K562 (cell line): Measurements from ENCODE around the gene HOXC10. TPM values are rescaled to one million over a fixed set of nuclear protein-coding genes. Genes with fewer than 3 reads are reported as not detected.

Experiments used
- ATAC-seq: fragments of 200-7000 bp; cut with Tn5 transposase; 3 replicates; pipeline ENCODE4 v1.9.1; 2020; ENCODE audit warnings: moderate library complexity
- BruUV-seq: library from RNA; stranded (reverse); fragments of 400-500 nt; replicated peaks from 2 replicates; lab custom pipeline; 2021; lab: Mats Ljungman, UMichigan
- CTCF ChIA-PET: fragments of 300-600 bp; formaldehyde crosslinking; extraction: SDS; loops from one replicate; lab custom pipeline; 2021; ENCODE audit warnings: low intra/inter-chr PET ratio; lab: Yijun Ruan, JAX
- POLR2A ChIA-PET: fragments of 300-600, 350-650 bp; sonication (Branson Sonifier 250); formaldehyde crosslinking; extraction: SDS; loops from one replicate; lab custom pipeline; 2021; ENCODE audit warnings: antibody characterized with exemption, inconsistent platforms; lab: Yijun Ruan, JAX
- DNase-seq, 4 experiments: peaks; one replicate each; pipeline versions ENCODE4 v3.0.0 to v3.0.0-alpha.2; 2011 to 2018; ENCODE audit warnings: low spot score in 3 of 4, mixed read lengths in 3 of 4; ENCODE audit errors: extremely low read depth in 1 of 4
- FAIRE-seq: peaks from 2 replicates; lab custom pipeline; 2011; peaks lifted over from hg19 to GRCh38; lab: Jason Lieb, UNC
- H2AFZ ChIP-seq: 2 replicates; pipeline ENCODE4 v1.6.0; 2011; ENCODE audit warnings: low read depth, low read length, control low read depth, inconsistent platforms
- H3K27ac ChIP-seq: fragments of 200-600 bp; 3 replicates; pipeline ENCODE4 v1.8.0; 2011; ENCODE audit warnings: low read depth, mild to moderate bottlenecking, control low read depth, inconsistent platforms, low read length, moderate library complexity, mixed read lengths; ENCODE audit errors: extremely low read depth
- H3K27me3 ChIP-seq, 2 experiments: fragments of 300-600 bp in 1 of 2; 2 replicates in 1 of 2; 3 replicates in 1 of 2; pipeline versions ENCODE4 v1.6.0 to v1.8.0; 2011; ENCODE audit warnings: inconsistent platforms in 2 of 2, low read length in 2 of 2, mild to moderate bottlenecking in 1 of 2, mixed read lengths in 1 of 2, moderate library complexity in 1 of 2; ENCODE audit not compliant: control insufficient read depth in 2 of 2, insufficient read depth in 2 of 2
- H3K36me3 ChIP-seq: fragments of 300-600 bp; 3 replicates; pipeline ENCODE4 v1.8.0; 2011; ENCODE audit warnings: mild to moderate bottlenecking, low read length, inconsistent platforms; ENCODE audit not compliant: control insufficient read depth, insufficient read depth
- H3K4me1 ChIP-seq, 2 experiments: fragments of 200-600 bp in 1 of 2; replicated peaks in 1 of 2; 2 replicates in 1 of 2; 3 replicates in 1 of 2; pipeline versions ENCODE4 v1.5.1 to v1.8.0; 2011; ENCODE audit warnings: inconsistent platforms in 2 of 2, low read length in 2 of 2, mild to moderate bottlenecking in 1 of 2, mixed read lengths in 1 of 2, moderate library complexity in 1 of 2; ENCODE audit not compliant: control insufficient read depth in 2 of 2, insufficient read depth in 2 of 2
- H3K4me2 ChIP-seq: 2 replicates; pipeline ENCODE4 v1.6.1; 2011; ENCODE audit warnings: low read length, control low read depth, inconsistent platforms, mixed read lengths; ENCODE audit not compliant: insufficient read depth
- H3K4me3 ChIP-seq: fragments of 200-600 bp; sonication (generic), shearing (Covaris generic); 2 replicates; pipeline ENCODE4 v1.5.1; 2016; ENCODE audit warnings: control low read depth, inconsistent platforms
- H3K79me2 ChIP-seq: fragments of 200-600 bp; 3 replicates; pipeline ENCODE4 v1.8.0; 2011; ENCODE audit warnings: low read length, inconsistent platforms; ENCODE audit not compliant: control insufficient read depth, insufficient read depth
- H3K9ac ChIP-seq, 2 experiments: 2 replicates each; pipeline versions ENCODE4 v1.6.0 to v1.6.1; 2011; ENCODE audit warnings: low read depth in 2 of 2, low read length in 2 of 2, control low read depth in 1 of 2, inconsistent platforms in 1 of 2, mild to moderate bottlenecking in 1 of 2, mixed read lengths in 1 of 2; ENCODE audit not compliant: insufficient read depth in 1 of 2
- H3K9me1 ChIP-seq: one replicate; pipeline ENCODE4 v1.6.0; 2011; ENCODE audit warnings: inconsistent platforms, mild to moderate bottlenecking, low read length, moderate library complexity; ENCODE audit not compliant: control insufficient read depth, insufficient read depth
- H3K9me3 ChIP-seq: replicated peaks from 2 replicates; pipeline ENCODE4 v1.5.1; 2011; ENCODE audit warnings: low read depth, low read length, inconsistent platforms; ENCODE audit not compliant: control insufficient read depth, insufficient read depth
- H4K20me1 ChIP-seq: replicated peaks from 2 replicates; pipeline ENCODE4 v1.6.1; 2011; ENCODE audit warnings: low read length, inconsistent platforms, mixed read lengths; ENCODE audit not compliant: control insufficient read depth, insufficient read depth
- CCNT2 ChIP-seq: IDR thresholded peaks from 2 replicates; pipeline ENCODE4 v1.6.1; 2011; ENCODE audit warnings: borderline replicate concordance, low read depth, mild to moderate bottlenecking, moderate library complexity, mixed read lengths, low read length; ENCODE audit not compliant: insufficient read length; ENCODE audit errors: extremely low read depth
- EGR1 ChIP-seq: fragments of 450-650 bp; conservative IDR thresholded peaks from 2 replicates; pipeline ENCODE4 v1.6.1; 2017; ENCODE audit warnings: mild to moderate bottlenecking
- POLR2G ChIP-seq: fragments of 200-400 bp; formaldehyde crosslinking; IDR thresholded peaks from 2 replicates; pipeline ENCODE4 v1.6.1; 2017; ENCODE audit warnings: low read depth, mild to moderate bottlenecking, antibody characterized with exemption, low read length, moderate library complexity
- POLR3A ChIP-seq: IDR thresholded peaks from 2 replicates; pipeline ENCODE4 v1.6.1; 2011; ENCODE audit warnings: borderline replicate concordance, mild to moderate bottlenecking, moderate library complexity; ENCODE audit not compliant: insufficient read length, insufficient read depth; ENCODE audit errors: extremely low read depth
- TCFL5 ChIP-seq: fragments of 250-450 bp; sonication (Bioruptor Pico); conservative IDR thresholded peaks from 2 replicates; pipeline ENCODE4 v1.6.1; 2021; ENCODE audit warnings: mild to moderate bottlenecking, moderate library complexity, matching md5 sums
- TEAD2 ChIP-seq: fragments of 450-650 bp; IDR thresholded peaks from 2 replicates; pipeline ENCODE4 v1.6.1; 2016; ENCODE audit warnings: missing genetic modification characterization, control low read depth, missing compliant biosample characterization
- ZFX ChIP-seq: sonication (generic); formaldehyde crosslinking; IDR thresholded peaks from 2 replicates; pipeline ENCODE4 v1.8.0; 2022; ENCODE audit warnings: mild to moderate bottlenecking, missing genetic modification reagents, moderate library complexity
- ZNF197 ChIP-seq: fragments of 200-800 bp; sonication (Bioruptor generic); IDR thresholded peaks from 2 replicates; pipeline ENCODE4 v1.6.1; 2016; ENCODE audit warnings: low read depth, missing genetic modification characterization, missing compliant biosample characterization
- ZNF316 ChIP-seq: fragments of 450-650 bp; IDR thresholded peaks from 2 replicates; pipeline ENCODE4 v1.6.1; 2016
- ZNF384 ChIP-seq: IDR thresholded peaks from 2 replicates; pipeline ENCODE4 v1.6.1; 2012; ENCODE audit warnings: low read depth, low read length, improper control_type of control experiment
- WGBS: fragments of 100-300 bp; shearing (Covaris generic); methylation state at CpG from one replicate; pipeline ENCODE4 v1.1.6; 2016; ENCODE audit warnings: low coverage, mixed read lengths; ENCODE audit not compliant: insufficient coverage; ENCODE audit errors: missing lambda C conversion rate; 5-methylcytosine and 5-hydroxymethylcytosine counted together
- in situ Hi-C: fragments of 300-500 bp; cut with MboI; formaldehyde crosslinking; loops from 4 replicates; pipeline ENCODE4 v1.15.0; 2018; ENCODE audit warnings: inconsistent platforms, mixed read lengths
- intact Hi-C: fragments of 100-400 bp; cut with micrococcal nuclease; formaldehyde crosslinking; loops from 2 replicates; pipeline ENCODE4 v1.14.2; 2022
- polyA plus RNA-seq, 8 experiments: library from polyadenylated mRNA; depleted of rRNA in 4 of 8; stranded (reverse) in 5 of 8; unstranded in 3 of 8; fragments of >200 nt; fragmentation: Nextera tagmentation in 2 of 8; fragmentation: Illumina TruSeq in 1 of 8; extraction: Ambion mirVana in 2 of 8; extraction: Trizol in 1 of 8; gene quantifications; 2 replicates each; pipeline versions ENCODE4 v1.2.1 to v1.2.3, GENCODE V29; 2011 to 2014; ENCODE audit warnings: inconsistent platforms in 1 of 8, missing spikeins in 1 of 8
- total RNA-seq, 7 experiments: library from RNA; depleted of rRNA in 6 of 7; stranded (reverse); fragments of >200 nt in 6 of 7; fragmentation: Illumina TruSeq in 2 of 7; extraction: Trizol in 2 of 7; gene quantifications; 2 replicates each; pipeline versions ENCODE4 v1.2.1 to v1.2.3, GENCODE V29; 2011 to 2021; ENCODE audit warnings: low replicate concordance in 1 of 7
- TF ChIP-seq, protein P1 (sequence below), 2 experiments: IDR thresholded peaks; 2 replicates each; pipeline ENCODE4 v1.6.1; 2011; ENCODE audit warnings: borderline replicate concordance in 1 of 2, control low read depth in 1 of 2, low read depth in 1 of 2, low read length in 1 of 2, mild to moderate bottlenecking in 1 of 2, mixed read lengths in 1 of 2, moderate library complexity in 1 of 2; ENCODE audit not compliant: insufficient read depth in 1 of 2, insufficient read length in 1 of 2, poor library complexity in 1 of 2, severe bottlenecking in 1 of 2; ENCODE audit errors: extremely low read depth in 1 of 2
- TF ChIP-seq, protein P2 (sequence below): sonication (generic); formaldehyde crosslinking; IDR thresholded peaks from 2 replicates; pipeline ENCODE4 v1.8.1; 2023; ENCODE audit warnings: mild to moderate bottlenecking, missing genetic modification reagents

The HOXC10 gene
- total and polyA plus RNA-seq, 9 of the 15 experiments (the other 6 are each of a cell fraction or from before 2014, with no cell fraction given), result 0.13 to 0.77 (median 0.35) TPM; not detected in 2

DNA sequence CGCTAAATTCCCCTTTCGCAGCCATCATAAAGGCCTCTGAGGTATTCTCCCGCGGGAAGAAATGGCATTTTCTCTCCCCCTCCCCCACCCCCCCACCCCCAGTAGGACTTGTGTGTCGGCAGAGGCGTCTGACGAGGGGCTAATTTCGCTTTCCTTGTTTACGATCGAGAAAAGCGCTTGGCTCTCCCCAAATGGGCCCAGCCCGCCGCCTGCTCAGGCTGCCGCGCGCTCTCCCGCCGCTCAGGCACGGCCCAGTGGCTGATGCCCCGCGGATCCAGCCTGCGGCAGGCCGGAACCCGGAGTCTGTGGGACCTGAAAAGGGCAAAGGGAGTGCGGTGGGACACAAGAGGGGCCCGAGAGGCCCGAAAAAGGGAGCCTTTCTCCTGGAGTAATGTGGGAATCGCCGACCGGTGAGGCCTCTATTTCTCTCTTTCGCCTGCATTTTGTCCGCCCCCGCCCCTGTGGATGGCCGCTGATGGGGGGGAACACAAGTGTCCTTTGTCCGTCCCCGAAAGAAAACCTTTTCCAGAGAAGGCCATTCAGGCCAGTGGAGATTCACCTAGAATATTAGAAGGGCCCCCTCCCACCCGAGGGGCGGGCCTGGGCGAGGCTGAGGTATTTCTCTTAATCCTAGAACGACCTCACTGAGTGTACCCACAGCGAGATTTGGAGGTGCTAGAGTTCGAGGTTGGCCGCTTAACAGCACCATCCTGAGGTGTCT, 34.3 kb downstream of the HOXC10 start:
- H3K9ac ChIP-seq, result peak overlapping the region; percentile 61 to 90; a peak in 3 of 4 replicates
- no TSS peak for BruUV-seq
- H3K4me3 ChIP-seq, result 0 out of 2 replicates have a peak overlapping the region, but pooled peaks have one; percentile 12
- FAIRE-seq (no peak), ATAC-seq (no peak), DNase-seq (peak in 3 of 4 experiments; percentile 42 to 55 (median 45))
- H4K20me1 ChIP-seq, result no peaks in the 10 kb centered on the region
- H3K79me2 ChIP-seq, result peaks cover 3% of the 10 kb centered on the region; the same call in 2 of the 3 replicates
- no peak overlapping the region for H3K4me2 ChIP-seq
- WGBS, result 65% methylated on average over 29 of the region's 43 CpGs
- no peaks in the 10 kb centered on the region for H3K36me3 ChIP-seq
- TF ChIP-seq, protein P1, sequence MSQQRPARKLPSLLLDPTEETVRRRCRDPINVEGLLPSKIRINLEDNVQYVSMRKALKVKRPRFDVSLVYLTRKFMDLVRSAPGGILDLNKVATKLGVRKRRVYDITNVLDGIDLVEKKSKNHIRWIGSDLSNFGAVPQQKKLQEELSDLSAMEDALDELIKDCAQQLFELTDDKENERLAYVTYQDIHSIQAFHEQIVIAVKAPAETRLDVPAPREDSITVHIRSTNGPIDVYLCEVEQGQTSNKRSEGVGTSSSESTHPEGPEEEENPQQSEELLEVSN (IDR thresholded peaks at IDR 0.05; ENCODE audit: borderline replicate concordance in 1 of 2, extremely low read depth in 1 of 2, insufficient read depth in 1 of 2, insufficient read length in 1 of 2, low read depth in 1 of 2, low read length in 1 of 2, poor library complexity in 1 of 2, severe bottlenecking in 1 of 2), result peak in 1 of 2 experiments; percentile 44
- TF ChIP-seq POLR3A (no peak), CCNT2 (peak; percentile 17), POLR2G (peak; percentile 56), TEAD2 (no peak), TCFL5 (CRISPR knock-in tag) (no peak), EGR1 (0 out of 2 replicates have a peak, but pooled peaks have one; percentile 13), ZNF197 (no peak), ZNF316 (no peak), ZNF384 (no peak), ZFX (CRISPR knock-in tag) (peak; percentile 25; the same call in 1 of the 2 replicates)
- TF ChIP-seq, protein P2, sequence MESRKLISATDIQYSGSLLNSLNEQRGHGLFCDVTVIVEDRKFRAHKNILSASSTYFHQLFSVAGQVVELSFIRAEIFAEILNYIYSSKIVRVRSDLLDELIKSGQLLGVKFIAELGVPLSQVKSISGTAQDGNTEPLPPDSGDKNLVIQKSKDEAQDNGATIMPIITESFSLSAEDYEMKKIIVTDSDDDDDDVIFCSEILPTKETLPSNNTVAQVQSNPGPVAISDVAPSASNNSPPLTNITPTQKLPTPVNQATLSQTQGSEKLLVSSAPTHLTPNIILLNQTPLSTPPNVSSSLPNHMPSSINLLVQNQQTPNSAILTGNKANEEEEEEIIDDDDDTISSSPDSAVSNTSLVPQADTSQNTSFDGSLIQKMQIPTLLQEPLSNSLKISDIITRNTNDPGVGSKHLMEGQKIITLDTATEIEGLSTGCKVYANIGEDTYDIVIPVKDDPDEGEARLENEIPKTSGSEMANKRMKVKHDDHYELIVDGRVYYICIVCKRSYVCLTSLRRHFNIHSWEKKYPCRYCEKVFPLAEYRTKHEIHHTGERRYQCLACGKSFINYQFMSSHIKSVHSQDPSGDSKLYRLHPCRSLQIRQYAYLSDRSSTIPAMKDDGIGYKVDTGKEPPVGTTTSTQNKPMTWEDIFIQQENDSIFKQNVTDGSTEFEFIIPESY (CRISPR knock-in tag), result peak; percentile 97
- H3K9me3 ChIP-seq, result no peaks in the 10 kb centered on the region
- H3K27ac ChIP-seq, result peak overlapping the region; percentile 86
- intact Hi-C loops (loop anchor here (10.0 kb wide), 1 partner anchor 276 kb away; no protein-coding TSS in a partner anchor), in situ Hi-C loops (no loop called here)
- H3K27me3 ChIP-seq, result no peaks in the 10 kb centered on the region
- H2AFZ ChIP-seq, result peak overlapping the region; percentile 97; the same call in 1 of the 2 replicates
- CTCF ChIA-PET, result interaction anchor here (0.8 kb wide), 1 partner anchor 13 kb away, joined by 3 read pairs; no protein-coding TSS in a partner anchor
- POLR2A ChIA-PET, result no interaction called here
- peaks cover 10 to 52% of the 10 kb centered on the region in 2 experiments for H3K4me1 ChIP-seq
- H3K9me1 ChIP-seq, result no peaks in the 10 kb centered on the region
